H1 (cell line): ENCODE results near the gene ERLEC1. TPM values are rescaled to one million over a fixed set of nuclear protein-coding genes. Genes with fewer than 3 reads are reported as not detected.
A peak's percentile ranks its signal among the peaks of the same experiment; 100 is the strongest.

ENCODE experiments used
- CTCF ChIA-PET: fragments of 300-600 bp; sonication (Branson Sonifier 250); formaldehyde crosslinking; loops from one replicate; lab custom pipeline; 2021; ENCODE audit not compliant: partially characterized antibody; lab: Charles Lee
- POLR2A ChIA-PET: fragments of 300-600 bp; sonication (Branson Sonifier 250); formaldehyde crosslinking; loops from one replicate; lab custom pipeline; 2021; ENCODE audit warnings: inconsistent platforms; ENCODE audit not compliant: partially characterized antibody; lab: Charles Lee
- DNase-seq, 2 experiments: peaks; one replicate each; pipeline versions ENCODE4 v3.0.0 to v3.0.0-alpha.2; 2010 to 2022; ENCODE audit warnings: low spot score in 2 of 2, low read depth in 1 of 2, mixed read lengths in 1 of 2
- FAIRE-seq: peaks from 2 replicates; lab custom pipeline; 2011; peaks lifted over from hg19 to GRCh38; lab: Jason Lieb, UNC
- H2AFZ ChIP-seq: 2 replicates; pipeline ENCODE4 v1.8.1; 2012; ENCODE audit warnings: low read length, inconsistent platforms
- H2AK5ac ChIP-seq: 2 replicates; pipeline ENCODE4 v1.6.1; 2013; ENCODE audit warnings: low read depth, low read length
- H2BK120ac ChIP-seq: replicated peaks from 2 replicates; pipeline ENCODE3; 2013; ENCODE audit warnings: low read depth, low read length, inconsistent platforms
- H2BK12ac ChIP-seq: 2 replicates; pipeline ENCODE4 v1.6.1; 2013; ENCODE audit warnings: low read depth, low read length
- H2BK15ac ChIP-seq: 2 replicates; pipeline ENCODE4 v1.6.1; 2013; ENCODE audit warnings: low read length
- H2BK20ac ChIP-seq: 2 replicates; pipeline ENCODE4 v1.6.1; 2013; ENCODE audit warnings: low read length
- H2BK5ac ChIP-seq: 2 replicates; pipeline ENCODE4 v1.6.1; 2013; ENCODE audit warnings: low read depth, low read length
- H3K14ac ChIP-seq: 2 replicates; pipeline ENCODE4 v1.6.1; 2013; ENCODE audit warnings: inconsistent platforms; ENCODE audit not compliant: insufficient read length
- H3K18ac ChIP-seq: 2 replicates; pipeline ENCODE4 v1.6.1; 2013; ENCODE audit warnings: low read length; ENCODE audit errors: extremely low read depth
- H3K23ac ChIP-seq: 2 replicates; pipeline ENCODE4 v1.6.1; 2013; ENCODE audit warnings: inconsistent platforms; ENCODE audit not compliant: insufficient read length
- H3K23me2 ChIP-seq: 2 replicates; pipeline ENCODE4 v1.6.1; 2013; ENCODE audit warnings: low read depth, low read length
- H3K27ac ChIP-seq: 2 replicates; pipeline ENCODE4 v1.6.1; 2011; ENCODE audit warnings: low read depth, low read length, inconsistent platforms
- H3K27me3 ChIP-seq, 4 experiments: replicated peaks in 1 of 4; 1 replicate in 1 of 4; 2 replicates in 3 of 4; pipeline versions ENCODE4 v1.6.1 to v1.8.1; 2011 to 2013; ENCODE audit warnings: low read length in 3 of 4, mild to moderate bottlenecking in 3 of 4, inconsistent platforms in 2 of 4, mixed read lengths in 2 of 4, moderate library complexity in 1 of 4; ENCODE audit not compliant: control insufficient read depth in 3 of 4, insufficient read depth in 3 of 4; ENCODE audit errors: extremely low read depth in 1 of 4
- H3K36me3 ChIP-seq, 4 experiments: 2 replicates each; pipeline versions ENCODE4 v1.6.1 to v1.8.1; 2011 to 2013; ENCODE audit warnings: mild to moderate bottlenecking in 4 of 4, low read length in 3 of 4, moderate library complexity in 2 of 4, control low read depth in 1 of 4, inconsistent platforms in 1 of 4; ENCODE audit not compliant: insufficient read depth in 4 of 4, control insufficient read depth in 2 of 4
- H3K4ac ChIP-seq: replicated peaks from 2 replicates; pipeline ENCODE3; 2013; ENCODE audit warnings: low read length, low read depth, mixed read lengths, inconsistent platforms; ENCODE audit not compliant: insufficient read length
- H3K4me1 ChIP-seq, 4 experiments: replicated peaks in 1 of 4; 1 replicate in 1 of 4; 2 replicates in 3 of 4; pipeline versions ENCODE4 v1.6.1 to v1.8.1; 2011 to 2013; ENCODE audit warnings: low read length in 3 of 4, inconsistent platforms in 2 of 4, mixed read lengths in 1 of 4; ENCODE audit not compliant: insufficient read depth in 4 of 4, control insufficient read depth in 3 of 4
- H3K4me2 ChIP-seq, 2 experiments: 2 replicates each; pipeline versions ENCODE4 v1.6.1 to v1.8.1; 2011 to 2013; ENCODE audit warnings: low read depth in 2 of 2, low read length in 2 of 2, control low read depth in 1 of 2, inconsistent platforms in 1 of 2, mild to moderate bottlenecking in 1 of 2; ENCODE audit not compliant: insufficient read depth in 1 of 2
- H3K4me3 ChIP-seq, 4 experiments: fragments of 200-600, 300-600 bp in 1 of 4; sonication (generic), shearing (Covaris generic), sonication (Bioruptor Twin) in 1 of 4; 2 replicates each; pipeline versions ENCODE4 v1.5.1 to v1.8.1; 2011 to 2016; ENCODE audit warnings: low read length in 4 of 4, low read depth in 3 of 4, control low read depth in 2 of 4, inconsistent platforms in 2 of 4, mild to moderate bottlenecking in 2 of 4, mixed read lengths in 1 of 4, moderate library complexity in 1 of 4; ENCODE audit not compliant: insufficient read depth in 2 of 4; ENCODE audit errors: extremely low read depth in 1 of 4
- H3K56ac ChIP-seq: replicated peaks from 2 replicates; pipeline ENCODE3; 2013; ENCODE audit warnings: low read depth, mild to moderate bottlenecking, mixed read lengths, low read length, inconsistent platforms; ENCODE audit not compliant: insufficient read length
- H3K79me1 ChIP-seq: 2 replicates; pipeline ENCODE4 v1.6.1; 2013; ENCODE audit warnings: low read depth, low read length, control low read depth
- H3K79me2 ChIP-seq, 2 experiments: 2 replicates each; pipeline versions ENCODE4 v1.6.1 to v1.8.1; 2012 to 2013; ENCODE audit warnings: low read length in 2 of 2, mild to moderate bottlenecking in 2 of 2, inconsistent platforms in 1 of 2; ENCODE audit not compliant: insufficient read depth in 2 of 2, control insufficient read depth in 1 of 2
- H3K9ac ChIP-seq, 4 experiments: replicated peaks in 1 of 4; 1 replicate in 1 of 4; 2 replicates in 3 of 4; pipeline versions ENCODE4 v1.6.1 to v1.8.1; 2011 to 2013; ENCODE audit warnings: low read depth in 3 of 4, low read length in 3 of 4, control low read depth in 2 of 4, mild to moderate bottlenecking in 2 of 4, moderate library complexity in 2 of 4, inconsistent platforms in 1 of 4; ENCODE audit errors: extremely low read depth in 1 of 4
- H3K9me3 ChIP-seq, 2 experiments: 2 replicates each; pipeline versions ENCODE4 v1.6.1 to v1.8.1; 2012 to 2013; ENCODE audit warnings: mild to moderate bottlenecking in 2 of 2, moderate library complexity in 2 of 2, control low read depth in 1 of 2, inconsistent platforms in 1 of 2, low read depth in 1 of 2, low read length in 1 of 2, mixed read lengths in 1 of 2; ENCODE audit not compliant: insufficient read depth in 2 of 2
- H4K20me1 ChIP-seq, 2 experiments: replicated peaks in 1 of 2; 2 replicates each; pipeline versions ENCODE3 to v1.8.1; 2011 to 2013; ENCODE audit warnings: inconsistent platforms in 2 of 2, low read length in 2 of 2, mild to moderate bottlenecking in 1 of 2; ENCODE audit not compliant: insufficient read depth in 2 of 2, control insufficient read depth in 1 of 2
- H4K5ac ChIP-seq: 2 replicates; pipeline ENCODE4 v1.6.1; 2013; ENCODE audit warnings: low read length, low read depth, mixed read lengths, inconsistent platforms; ENCODE audit not compliant: insufficient read length
- H4K8ac ChIP-seq: 2 replicates; pipeline ENCODE4 v1.8.0; 2013; ENCODE audit warnings: mild to moderate bottlenecking, moderate library complexity, low read length, inconsistent platforms; ENCODE audit not compliant: insufficient read depth; ENCODE audit errors: extremely low read depth
- H4K91ac ChIP-seq: replicated peaks from 2 replicates; pipeline ENCODE3; 2013; ENCODE audit warnings: low read length, mixed read lengths, inconsistent platforms; ENCODE audit not compliant: insufficient read length
- BACH1 ChIP-seq: IDR thresholded peaks from 2 replicates; pipeline ENCODE4 v1.6.1; 2012; ENCODE audit warnings: low read length, improper control_type of control experiment
- CEBPB ChIP-seq: IDR thresholded peaks from 2 replicates; pipeline ENCODE4 v1.6.1; 2012; ENCODE audit warnings: low read depth, low read length
- CTBP2 ChIP-seq: IDR thresholded peaks from 2 replicates; pipeline ENCODE4 v1.7.0; 2011; ENCODE audit warnings: borderline replicate concordance, mild to moderate bottlenecking, moderate library complexity, mixed read lengths, low read length; ENCODE audit not compliant: insufficient read depth, insufficient read length
- NANOG ChIP-seq: IDR thresholded peaks from 2 replicates; pipeline ENCODE4 v1.6.1; 2011; ENCODE audit warnings: low read length, low read depth, mild to moderate bottlenecking, inconsistent platforms; ENCODE audit not compliant: insufficient read depth, poor library complexity, severe bottlenecking
- NRF1 ChIP-seq: IDR thresholded peaks from 2 replicates; pipeline ENCODE4 v1.6.1; 2011; ENCODE audit warnings: mild to moderate bottlenecking, low read depth, low read length, improper control_type of control experiment
- YY1 ChIP-seq: IDR thresholded peaks from 2 replicates; pipeline ENCODE4 v1.6.1; 2011; ENCODE audit warnings: low read depth, mild to moderate bottlenecking, low read length
- WGBS, 2 experiments: shearing (Covaris generic) in 1 of 2; methylation state at CpG; one replicate each; pipeline versions ENCODE4 v1.1.6 to v1.1.7; 2013 to 2015; ENCODE audit warnings: low lambda C conversion rate in 2 of 2, mixed read lengths in 2 of 2, inconsistent platforms in 1 of 2, low coverage in 1 of 2, missing lambda C conversion rate in 1 of 2; ENCODE audit not compliant: insufficient replicate concordance in 2 of 2, insufficient coverage in 1 of 2, insufficient read length in 1 of 2; ENCODE audit errors: extremely low coverage in 1 of 2, missing lambda C conversion rate in 1 of 2; 5-methylcytosine and 5-hydroxymethylcytosine counted together
- polyA plus RNA-seq, 7 experiments: library from polyadenylated mRNA; depleted of rRNA in 3 of 7; stranded (reverse) in 5 of 7; unstranded in 2 of 7; fragments of >200 nt in 5 of 7; fragments of 200-250 nt in 2 of 7; gene quantifications; 1 replicate in 5 of 7; 2 replicates in 1 of 7; 4 replicates in 1 of 7; pipeline versions ENCODE4 v1.2.1 to v1.2.3, GENCODE V29; 2011 to 2013; ENCODE audit warnings: missing spikeins in 2 of 7, mixed read lengths in 2 of 7
- total RNA-seq: library from RNA; stranded (reverse); fragmentation: NEBNext Ultra II Directional; extraction: Animal tissue kit (Norgen Biotek cat#: 25700); gene quantifications from 2 replicates; pipeline ENCODE4 v1.2.1, GENCODE V29; 2021

Gene ERLEC1
- total and polyA plus RNA-seq, 2 of the 8 experiments (the other 6 are each of a cell fraction or from before 2014, with no cell fraction given): 12.9 to 26.7 TPM

- no peak overlapping the region for H2BK20ac ChIP-seq
- no peak overlapping the region for H3K4ac ChIP-seq
- H3K36me3 ChIP-seq: peaks cover 0 to 14% (median 3%) of the 10 kb centered on the region in 4 experiments; a peak in 3 of 8 replicates
- CTCF ChIA-PET: no interaction called here
- no peak overlapping the region for H2BK12ac ChIP-seq
- H3K27ac ChIP-seq: no peak overlapping the region
- DNase-seq: no peak
- no peaks in the 10 kb centered on the region for H3K9me3 ChIP-seq
- peaks cover 0 to 13% (median 3%) of the 10 kb centered on the region in 4 experiments; a peak in 4 of 7 replicates for H3K4me1 ChIP-seq
- no peak overlapping the region for H2AK5ac ChIP-seq
- H3K14ac ChIP-seq: no peak overlapping the region
- H3K9ac ChIP-seq: no peak overlapping the region
- peaks cover 27 to 91% of the 10 kb centered on the region in 2 experiments for H3K79me2 ChIP-seq
- no peak overlapping the region for H4K8ac ChIP-seq
- no peak overlapping the region for H3K18ac ChIP-seq
- H3K23me2 ChIP-seq: peaks cover 5% of the 10 kb centered on the region
- FAIRE-seq: no peak
- no peak overlapping the region for H2AFZ ChIP-seq
- 82% methylated on average over 8 of the region's 8 CpGs; no CpG with 5 or more reads in 1 of the 2 experiments for WGBS, 2 experiments
- peak overlapping the region in 1 of 4 experiments; percentile 7; a peak in 1 of 8 replicates for H3K4me3 ChIP-seq
- H3K27me3 ChIP-seq: no peaks in the 10 kb centered on the region
- H3K79me1 ChIP-seq: peaks cover 7% of the 10 kb centered on the region
- H4K5ac ChIP-seq: no peak overlapping the region
- no peak overlapping the region for H3K23ac ChIP-seq
- no peak overlapping the region for H2BK5ac ChIP-seq
- H4K20me1 ChIP-seq: peaks cover 5 to 6% of the 10 kb centered on the region in 2 experiments
- TF ChIP-seq NRF1 (no peak), CTBP2 (no peak), CEBPB (0 out of 2 replicates have a peak, but pooled peaks have one; percentile 23), YY1 (no peak), BACH1 (no peak), NANOG (no peak)
- TF ChIP-seq, all 59 proteins: peak for 1
- H3K56ac ChIP-seq: no peak overlapping the region
- no peak overlapping the region for H2BK120ac ChIP-seq
- H2BK15ac ChIP-seq: no peak overlapping the region
- POLR2A ChIA-PET: interaction anchor here (0.6 to 12.8 kb wide), 4 partner anchors 9 to 715 kb away, joined by 3 to 124 read pairs (median 4); partner anchors contain the start of gene CHAC2
- no peak overlapping the region for H4K91ac ChIP-seq
- peak overlapping the region; percentile 5 to 27; a peak in 3 of 4 replicates for H3K4me2 ChIP-seq
Observed at GRCh38 chr2:53782676-53783075, 4.2 kb upstream of the ERLEC1 start.
